ENCODE data around the gene EIF2B5. TPM values are rescaled to one million over a fixed set of nuclear protein-coding genes. Genes with fewer than 3 reads are reported as not detected.
A peak's percentile ranks its signal among the peaks of the same experiment; 100 is the strongest.

EIF2B5 gene
- total RNA-seq, 1 experiment from 2014 or later = 50.5 TPM

GRCh38 chr3:184177767-184178306, 42.7 kb downstream of the EIF2B5 start:
- DNase-seq = no peak
- Histone ChIP-seq H3K36me3 (peaks cover 72% of the 10 kb centered on the region), H3K4me3 (no peak overlapping the region), H3K27me3 (no peaks in the 10 kb centered on the region), H3K9me3 (no peaks in the 10 kb centered on the region)

GRCh38 chr3:184178521-184179138, 43.5 kb downstream of the EIF2B5 start:
- DNase-seq = no peak
- Histone ChIP-seq H3K27me3 (no peaks in the 10 kb centered on the region), H3K9me3 (no peaks in the 10 kb centered on the region), H3K36me3 (peaks cover 75% of the 10 kb centered on the region), H3K4me3 (no peak overlapping the region)

- Histone ChIP-seq H3K27me3 (no peaks in the 10 kb centered on the region), H3K9me3 (no peaks in the 10 kb centered on the region), H3K4me3 (no peak overlapping the region), H3K36me3 (peaks cover 83% of the 10 kb centered on the region)
- peak; percentile 43 for DNase-seq
Measured at GRCh38 chr3:184180165-184180564, 45.0 kb downstream of the EIF2B5 start.

DNA sequence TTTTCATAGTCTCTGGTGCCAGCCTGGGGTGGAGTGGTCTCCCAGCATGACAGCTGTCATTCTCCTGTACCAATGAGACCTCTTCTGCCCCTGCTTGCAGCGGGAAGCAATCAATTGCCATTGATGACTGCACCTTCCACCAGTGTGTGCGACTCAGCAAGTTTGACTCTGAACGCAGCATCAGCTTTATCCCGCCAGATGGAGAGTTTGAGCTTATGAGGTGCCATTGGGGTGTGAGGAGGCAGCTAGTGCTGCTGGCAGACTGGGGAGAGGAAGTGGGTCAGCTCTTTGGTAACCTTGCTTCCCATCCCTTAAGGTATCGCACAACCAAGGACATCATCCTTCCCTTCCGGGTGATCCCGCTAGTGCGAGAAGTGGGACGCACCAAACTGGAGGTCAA, 46.4 kb downstream of the EIF2B5 start:
- no peaks in the 10 kb centered on the region for H3K27me3 ChIP-seq
- H3K4me3 ChIP-seq = no peak overlapping the region
- H3K9me3 ChIP-seq = no peaks in the 10 kb centered on the region
- peaks cover 88% of the 10 kb centered on the region for H3K36me3 ChIP-seq
- no peak for DNase-seq

GRCh38 chr3:184183679-184184078, 48.5 kb downstream of the EIF2B5 start:
- H3K27me3 ChIP-seq = no peaks in the 10 kb centered on the region
- peaks cover 85% of the 10 kb centered on the region for H3K36me3 ChIP-seq
- H3K9me3 ChIP-seq = no peaks in the 10 kb centered on the region
- DNase-seq = no peak
- no peak overlapping the region for H3K4me3 ChIP-seq

- Histone ChIP-seq H3K27me3 (no peaks in the 10 kb centered on the region), H3K4me3 (peak overlapping the region; percentile 93), H3K36me3 (peaks cover 86% of the 10 kb centered on the region), H3K9me3 (no peaks in the 10 kb centered on the region)
- no peak for DNase-seq
Measured at GRCh38 chr3:184184546-184185230, 49.5 kb downstream of the EIF2B5 start.

DNA sequence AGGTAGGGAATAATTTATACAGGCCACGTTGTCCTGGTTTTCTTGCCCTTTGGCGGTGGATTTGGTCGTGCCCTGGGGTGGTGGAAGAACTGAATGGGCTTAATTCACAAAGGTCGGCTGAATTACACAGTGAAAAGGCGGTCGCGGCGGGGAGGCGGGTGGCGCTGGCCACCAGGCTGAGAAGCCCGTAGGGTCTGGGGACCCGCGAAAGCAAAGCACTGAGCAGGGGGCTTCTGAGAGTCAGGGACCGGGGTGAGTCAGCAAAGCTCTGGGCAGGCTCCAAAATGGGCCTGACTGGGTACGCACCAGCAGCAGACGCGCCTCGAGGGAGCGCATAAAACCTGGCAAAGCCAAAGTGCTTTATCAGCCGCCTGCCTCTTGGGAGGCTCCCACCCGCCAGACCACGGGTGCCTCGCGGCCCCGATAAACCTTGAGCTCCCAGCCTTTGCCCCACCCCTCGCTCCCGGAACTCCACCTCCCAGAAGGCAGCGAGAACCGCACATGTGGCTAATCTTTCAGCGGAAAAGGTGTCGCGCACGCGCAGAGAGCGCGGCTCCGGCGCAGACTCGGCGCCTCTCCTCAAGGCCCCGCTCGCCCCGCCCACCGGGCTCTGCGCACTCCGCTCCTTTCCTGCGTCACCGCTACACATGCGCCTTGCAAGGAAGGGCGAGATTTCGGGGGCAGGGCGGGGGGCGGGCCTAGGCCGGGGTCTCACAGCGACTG, 50.5 kb downstream of the EIF2B5 start:
- no peaks in the 10 kb centered on the region for H3K9me3 ChIP-seq
- peaks cover 86% of the 10 kb centered on the region for H3K36me3 ChIP-seq
- H3K4me3 ChIP-seq = peak overlapping the region; percentile 93
- peak; percentile 99 for DNase-seq
- no peaks in the 10 kb centered on the region for H3K27me3 ChIP-seq

GRCh38 chr3:184186184-184186901, 51.2 kb downstream of the EIF2B5 start, which contains the start of gene ABCF3:
Gene ABCF3 (plus strand): TSS chr3:184186199. CDS start chr3:184186208, 9 bp downstream.
- Histone ChIP-seq H3K9me3 (no peaks in the 10 kb centered on the region), H3K27me3 (no peaks in the 10 kb centered on the region), H3K4me3 (peak within 1 kb of the TSS; percentile 93), H3K36me3 (peaks cover 86% of the 10 kb centered on the region)
- DNase-seq = peak; percentile 66

- Histone ChIP-seq H3K36me3 (peaks cover 83% of the 10 kb centered on the region), H3K4me3 (peak overlapping the region; percentile 93), H3K9me3 (no peaks in the 10 kb centered on the region), H3K27me3 (no peaks in the 10 kb centered on the region)
- DNase-seq = no peak
Measured at GRCh38 chr3:184186902-184187207, 51.7 kb downstream of the EIF2B5 start.

DNA sequence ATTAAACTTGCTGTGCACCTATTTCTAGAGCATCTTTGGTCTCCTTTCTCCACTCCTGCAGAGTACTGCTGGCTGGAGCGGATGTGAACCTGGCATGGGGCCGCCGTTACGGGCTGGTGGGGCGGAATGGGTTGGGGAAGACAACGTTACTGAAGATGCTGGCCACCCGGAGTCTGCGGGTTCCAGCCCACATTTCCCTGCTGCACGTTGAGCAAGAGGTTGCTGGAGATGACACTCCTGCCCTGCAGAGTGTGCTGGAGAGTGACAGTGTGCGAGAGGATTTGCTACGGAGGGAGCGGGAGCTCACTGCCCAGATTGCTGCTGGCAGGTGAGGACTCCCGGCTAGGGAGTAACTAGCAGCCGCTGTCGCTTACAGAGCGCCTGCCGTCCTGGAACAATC, 52.9 kb downstream of the EIF2B5 start:
- no peak for DNase-seq
- Histone ChIP-seq H3K4me3 (no peak overlapping the region), H3K27me3 (no peaks in the 10 kb centered on the region), H3K36me3 (peaks cover 83% of the 10 kb centered on the region), H3K9me3 (no peaks in the 10 kb centered on the region)

DNA sequence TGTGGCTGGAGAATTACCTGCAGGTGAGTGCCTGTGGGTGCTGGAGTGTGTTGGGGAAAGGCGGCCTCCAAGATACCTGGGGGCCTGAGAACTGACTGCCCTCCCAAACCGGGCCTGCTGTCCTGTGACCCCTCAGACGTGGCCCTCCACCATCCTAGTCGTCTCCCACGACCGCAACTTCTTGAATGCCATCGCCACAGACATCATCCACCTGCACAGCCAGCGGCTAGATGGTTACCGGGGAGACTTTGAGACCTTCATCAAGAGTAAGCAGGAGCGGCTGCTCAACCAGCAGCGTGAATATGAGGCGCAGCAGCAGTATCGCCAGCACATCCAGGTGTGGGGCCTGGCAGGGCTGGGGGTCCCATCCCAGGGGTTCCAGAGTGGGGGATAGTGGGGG, 54.3 kb downstream of the EIF2B5 start:
- no peaks in the 10 kb centered on the region for H3K27me3 ChIP-seq
- peaks cover 81% of the 10 kb centered on the region for H3K36me3 ChIP-seq
- no peak overlapping the region for H3K4me3 ChIP-seq
- no peaks in the 10 kb centered on the region for H3K9me3 ChIP-seq
- no peak for DNase-seq

DNA sequence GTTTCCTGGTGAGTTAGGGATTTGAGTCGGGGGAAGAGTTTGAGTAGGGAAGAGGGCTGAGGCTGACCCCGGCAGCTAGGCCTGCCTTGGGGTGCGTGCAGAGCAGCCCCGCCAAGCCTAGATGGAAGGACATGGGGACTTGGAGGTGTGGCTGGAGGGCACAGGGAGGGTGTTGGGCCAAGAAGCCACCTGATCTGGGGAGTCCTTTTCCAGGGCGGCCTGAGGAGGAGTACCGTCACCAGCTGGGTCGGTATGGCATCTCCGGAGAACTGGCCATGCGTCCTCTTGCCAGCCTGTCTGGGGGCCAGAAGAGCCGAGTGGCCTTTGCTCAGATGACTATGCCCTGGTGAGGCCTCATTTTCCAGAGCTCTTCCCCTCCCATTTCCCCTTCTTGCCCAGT, 57.7 kb downstream of the EIF2B5 start:
- Histone ChIP-seq H3K36me3 (peaks cover 74% of the 10 kb centered on the region), H3K4me3 (no peak overlapping the region)
- no peak for DNase-seq

GRCh38 chr3:184193991-184194539, 58.9 kb downstream of the EIF2B5 start:
- peaks cover 62% of the 10 kb centered on the region for H3K36me3 ChIP-seq
- DNase-seq = no peak
- H3K27me3 ChIP-seq = no peaks in the 10 kb centered on the region
- H3K9me3 ChIP-seq = no peaks in the 10 kb centered on the region
- no peak overlapping the region for H3K4me3 ChIP-seq

More for the DNA sequence above, 57.7 kb downstream of the EIF2B5 start:
- H3K9me3 ChIP-seq = no peaks in the 10 kb centered on the region
- H3K27me3 ChIP-seq = no peaks in the 10 kb centered on the region
